DOHH2 (cell line): ENCODE measurements around the gene MAN2A1.
A peak's percentile ranks its signal among the peaks of the same experiment; 100 is the strongest.

Experiments
- H3F3A ChIP-seq: fragments of 200-600 bp; sonication (generic), shearing (Covaris generic); 2 replicates; pipeline ENCODE4 v1.6.0; 2016; ENCODE audit warnings: antibody characterized with exemption, mild to moderate bottlenecking; ENCODE audit not compliant: control insufficient read depth, insufficient read depth
- H3K27ac ChIP-seq: fragments of 200-600 bp; sonication (generic); 2 replicates; pipeline ENCODE4 v1.5.1; 2014; ENCODE audit warnings: low read depth, mild to moderate bottlenecking, low read length, moderate library complexity
- H3K27me3 ChIP-seq: fragments of 200-600 bp; sonication (generic); 2 replicates; pipeline ENCODE4 v1.6.1; 2014; ENCODE audit warnings: mild to moderate bottlenecking, low read length, mixed read lengths; ENCODE audit not compliant: control insufficient read depth
- H3K36me3 ChIP-seq: fragments of 200-600 bp; sonication (generic); 2 replicates; pipeline ENCODE4 v1.6.1; 2014; ENCODE audit warnings: mild to moderate bottlenecking, low read length, moderate library complexity, mixed read lengths; ENCODE audit not compliant: control insufficient read depth
- H3K4me1 ChIP-seq: fragments of 200-600 bp; sonication (generic); 2 replicates; pipeline ENCODE4 v1.6.1; 2014; ENCODE audit warnings: mild to moderate bottlenecking, low read length, mixed read lengths; ENCODE audit not compliant: control insufficient read depth
- H3K4me2 ChIP-seq: fragments of 200-600 bp; sonication (generic); 2 replicates; pipeline ENCODE4 v1.6.0; 2014; ENCODE audit warnings: mild to moderate bottlenecking, low read length, moderate library complexity
- H3K4me3 ChIP-seq: fragments of 200-600 bp; sonication (generic); 2 replicates; pipeline ENCODE4 v1.5.1; 2014; ENCODE audit warnings: mild to moderate bottlenecking, low read length, mixed read lengths
- H3K79me2 ChIP-seq: fragments of 200-600 bp; sonication (generic); 2 replicates; pipeline ENCODE4 v1.6.1; 2014; ENCODE audit warnings: mild to moderate bottlenecking, low read length, mixed read lengths; ENCODE audit not compliant: control insufficient read depth
- H3K9me2 ChIP-seq: fragments of 200-600 bp; sonication (generic); replicated peaks from 2 replicates; pipeline ENCODE4 v1.6.1; 2014; ENCODE audit warnings: mild to moderate bottlenecking, low read length, mixed read lengths; ENCODE audit not compliant: control insufficient read depth
- H3K9me3 ChIP-seq: fragments of 200-600 bp; sonication (generic); 2 replicates; pipeline ENCODE4 v1.6.1; 2014; ENCODE audit warnings: antibody characterized with exemption, low read length, mixed read lengths; ENCODE audit not compliant: control insufficient read depth, insufficient read depth
- H4K20me1 ChIP-seq: fragments of 200-600 bp; sonication (generic); 2 replicates; pipeline ENCODE4 v1.6.0; 2014; ENCODE audit warnings: low read depth, mild to moderate bottlenecking, antibody characterized with exemption, low read length, moderate library complexity; ENCODE audit not compliant: control insufficient read depth, insufficient read depth
- EZH2phosphoT487 ChIP-seq: fragments of 200-600 bp; sonication (generic); IDR thresholded peaks from 2 replicates; pipeline ENCODE4 v1.6.1; 2017; ENCODE audit warnings: borderline replicate concordance, mild to moderate bottlenecking, antibody characterized with exemption, low read length, moderate library complexity, mixed read lengths
- TF ChIP-seq, protein P1 (sequence below): fragments of 200-600 bp; sonication (generic); IDR thresholded peaks from one replicate; pipeline ENCODE4 v1.5.1; 2014; ENCODE audit warnings: antibody characterized with exemption, mild to moderate bottlenecking, low read depth, low read length; ENCODE audit not compliant: poor library complexity, severe bottlenecking

MAN2A1 gene

DNA sequence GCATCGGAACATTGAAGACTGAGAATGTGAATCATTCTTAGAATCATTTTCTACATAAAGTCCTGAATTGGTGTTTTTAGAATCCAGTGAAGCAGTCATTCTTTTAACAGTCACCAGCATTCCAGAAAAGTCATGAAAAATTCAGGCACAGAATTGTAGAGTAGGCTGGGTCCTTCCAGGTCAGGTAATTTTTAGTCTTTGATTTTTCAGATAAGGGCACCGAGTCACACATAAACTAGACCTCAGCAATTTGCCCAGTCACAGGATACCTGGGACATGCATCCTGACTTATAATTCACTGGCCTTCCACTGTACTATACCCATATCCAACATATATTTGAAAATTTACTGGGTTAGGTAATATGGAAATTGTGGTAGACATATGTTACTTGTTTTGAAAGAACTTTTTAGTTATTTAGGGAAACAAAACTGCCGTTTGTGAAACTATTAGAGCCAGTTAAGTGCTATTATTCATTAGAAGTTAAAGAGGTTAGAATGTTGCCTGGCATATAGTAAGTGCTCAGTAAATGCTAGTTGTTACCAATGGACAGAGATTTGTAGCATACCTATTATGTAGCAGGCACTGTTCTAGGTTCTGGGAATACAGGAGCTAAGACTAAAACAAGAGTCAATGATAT, 10.9 kb downstream of the MAN2A1 start:
- Histone ChIP-seq H4K20me1 (no peaks in the 10 kb centered on the region), H3K27ac (no peak overlapping the region), H3K4me1 (peaks cover 30% of the 10 kb centered on the region), H3K4me3 (no peak overlapping the region), H3K27me3 (no peaks in the 10 kb centered on the region), H3K9me2 (no peaks in the 10 kb centered on the region), H3K36me3 (peaks cover 3% of the 10 kb centered on the region), H3K79me2 (peaks cover 91% of the 10 kb centered on the region), H3K9me3 (no peaks in the 10 kb centered on the region), H3F3A (no peaks in the 10 kb centered on the region; the same call in 1 of the 2 replicates), H3K4me2 (peak overlapping the region; percentile 45)
- no peak for TF ChIP-seq EZH2phosphoT487
- TF ChIP-seq, protein P1, sequence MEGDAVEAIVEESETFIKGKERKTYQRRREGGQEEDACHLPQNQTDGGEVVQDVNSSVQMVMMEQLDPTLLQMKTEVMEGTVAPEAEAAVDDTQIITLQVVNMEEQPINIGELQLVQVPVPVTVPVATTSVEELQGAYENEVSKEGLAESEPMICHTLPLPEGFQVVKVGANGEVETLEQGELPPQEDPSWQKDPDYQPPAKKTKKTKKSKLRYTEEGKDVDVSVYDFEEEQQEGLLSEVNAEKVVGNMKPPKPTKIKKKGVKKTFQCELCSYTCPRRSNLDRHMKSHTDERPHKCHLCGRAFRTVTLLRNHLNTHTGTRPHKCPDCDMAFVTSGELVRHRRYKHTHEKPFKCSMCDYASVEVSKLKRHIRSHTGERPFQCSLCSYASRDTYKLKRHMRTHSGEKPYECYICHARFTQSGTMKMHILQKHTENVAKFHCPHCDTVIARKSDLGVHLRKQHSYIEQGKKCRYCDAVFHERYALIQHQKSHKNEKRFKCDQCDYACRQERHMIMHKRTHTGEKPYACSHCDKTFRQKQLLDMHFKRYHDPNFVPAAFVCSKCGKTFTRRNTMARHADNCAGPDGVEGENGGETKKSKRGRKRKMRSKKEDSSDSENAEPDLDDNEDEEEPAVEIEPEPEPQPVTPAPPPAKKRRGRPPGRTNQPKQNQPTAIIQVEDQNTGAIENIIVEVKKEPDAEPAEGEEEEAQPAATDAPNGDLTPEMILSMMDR: no peak

DNA sequence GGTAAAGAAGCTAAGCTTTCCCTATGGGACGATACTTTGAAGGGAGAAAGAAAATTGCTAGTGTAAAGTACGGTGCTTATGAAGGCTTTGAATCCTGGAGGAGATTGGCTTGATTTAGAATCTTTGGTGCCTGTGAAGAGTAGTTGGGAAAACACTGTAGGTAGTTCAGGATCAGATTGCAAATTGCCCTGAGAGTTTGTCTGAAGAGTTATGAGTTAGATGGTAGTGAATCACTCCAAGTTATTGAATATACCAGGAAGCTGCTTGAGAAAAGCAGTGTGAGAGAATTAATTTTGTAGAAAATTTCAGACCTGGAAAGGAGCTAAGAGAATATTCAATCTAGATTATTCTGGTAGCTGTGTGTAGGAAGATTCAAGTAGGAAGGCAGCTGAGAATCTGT, 11.5 kb downstream of the MAN2A1 start:
- peaks cover 24% of the 10 kb centered on the region for H3K4me1 ChIP-seq
- H3K79me2 ChIP-seq: peaks cover 91% of the 10 kb centered on the region
- H4K20me1 ChIP-seq: no peaks in the 10 kb centered on the region
- H3K27me3 ChIP-seq: no peaks in the 10 kb centered on the region
- no peaks in the 10 kb centered on the region for H3K9me2 ChIP-seq
- no peak overlapping the region for H3K4me3 ChIP-seq
- no peaks in the 10 kb centered on the region for H3K9me3 ChIP-seq
- H3K4me2 ChIP-seq: no peak overlapping the region
- peaks cover 3% of the 10 kb centered on the region for H3K36me3 ChIP-seq
- no peak overlapping the region for H3K27ac ChIP-seq
- H3F3A ChIP-seq: no peaks in the 10 kb centered on the region
- TF ChIP-seq EZH2phosphoT487: no peak
- TF ChIP-seq, protein P1: no peak

DNA sequence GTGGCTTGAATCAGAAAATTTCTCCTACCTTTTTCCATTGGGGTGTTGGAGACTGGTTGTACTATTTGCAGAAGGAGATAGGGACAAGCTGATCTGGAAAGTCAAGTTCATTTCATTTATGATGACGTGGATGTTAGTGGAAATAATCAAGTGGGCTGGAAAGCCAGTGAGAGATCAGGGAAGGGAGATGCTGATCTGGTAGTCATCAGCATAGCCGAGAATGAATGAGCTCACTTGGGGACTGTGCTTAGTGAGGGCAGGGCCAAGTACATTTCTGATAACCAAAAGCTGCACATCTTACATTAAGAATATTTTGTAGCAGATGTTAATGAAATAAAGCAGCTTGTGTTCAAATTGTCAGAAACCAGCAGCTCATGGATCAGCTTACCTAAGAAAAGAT, 12.1 kb downstream of the MAN2A1 start:
- Histone ChIP-seq H4K20me1 (no peaks in the 10 kb centered on the region), H3K4me1 (peaks cover 19% of the 10 kb centered on the region), H3K27ac (no peak overlapping the region), H3K4me3 (no peak overlapping the region), H3K79me2 (peaks cover 91% of the 10 kb centered on the region), H3F3A (no peaks in the 10 kb centered on the region), H3K27me3 (no peaks in the 10 kb centered on the region), H3K9me2 (no peaks in the 10 kb centered on the region), H3K9me3 (no peaks in the 10 kb centered on the region), H3K36me3 (peaks cover 3% of the 10 kb centered on the region), H3K4me2 (no peak overlapping the region)
- TF ChIP-seq, protein P1: no peak
- TF ChIP-seq EZH2phosphoT487: no peak
